Neural progenitor cell (in vitro differentiated cells): Measurements from ENCODE around the gene DUOX1.

Source experiments
- EZH2 ChIP-seq: fragments of 200-600 bp; sonication (generic); IDR thresholded peaks from 2 replicates; pipeline ENCODE4 v1.6.1; 2017; ENCODE audit warnings: antibody characterized with exemption, mild to moderate bottlenecking, moderate library complexity
- TF ChIP-seq, protein P1 (sequence below): fragments of 200-600 bp; sonication (generic); IDR thresholded peaks from 2 replicates; pipeline ENCODE4 v1.5.1; 2017; ENCODE audit warnings: antibody characterized with exemption, mild to moderate bottlenecking

- TF ChIP-seq, protein P1, sequence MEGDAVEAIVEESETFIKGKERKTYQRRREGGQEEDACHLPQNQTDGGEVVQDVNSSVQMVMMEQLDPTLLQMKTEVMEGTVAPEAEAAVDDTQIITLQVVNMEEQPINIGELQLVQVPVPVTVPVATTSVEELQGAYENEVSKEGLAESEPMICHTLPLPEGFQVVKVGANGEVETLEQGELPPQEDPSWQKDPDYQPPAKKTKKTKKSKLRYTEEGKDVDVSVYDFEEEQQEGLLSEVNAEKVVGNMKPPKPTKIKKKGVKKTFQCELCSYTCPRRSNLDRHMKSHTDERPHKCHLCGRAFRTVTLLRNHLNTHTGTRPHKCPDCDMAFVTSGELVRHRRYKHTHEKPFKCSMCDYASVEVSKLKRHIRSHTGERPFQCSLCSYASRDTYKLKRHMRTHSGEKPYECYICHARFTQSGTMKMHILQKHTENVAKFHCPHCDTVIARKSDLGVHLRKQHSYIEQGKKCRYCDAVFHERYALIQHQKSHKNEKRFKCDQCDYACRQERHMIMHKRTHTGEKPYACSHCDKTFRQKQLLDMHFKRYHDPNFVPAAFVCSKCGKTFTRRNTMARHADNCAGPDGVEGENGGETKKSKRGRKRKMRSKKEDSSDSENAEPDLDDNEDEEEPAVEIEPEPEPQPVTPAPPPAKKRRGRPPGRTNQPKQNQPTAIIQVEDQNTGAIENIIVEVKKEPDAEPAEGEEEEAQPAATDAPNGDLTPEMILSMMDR = no peak
- TF ChIP-seq EZH2 = peak; percentile 78
Observed at GRCh38 chr15:45114076-45114750, 15.6 kb upstream of the DUOX1 start, which contains the start of the genes DUOX2 and DUOXA2.
